AG09309 (cell line): ENCODE results near the gene SLC1A7.

Experiments used
- DNase-seq: peaks from one replicate; pipeline ENCODE4 v3.0.0-alpha.2; 2010; ENCODE audit warnings: low read depth
- H3K4me3 ChIP-seq: 2 replicates; pipeline ENCODE4 v1.5.1; 2011; ENCODE audit warnings: mild to moderate bottlenecking, low read depth, low read length, moderate library complexity; ENCODE audit not compliant: control insufficient read depth
- CTCF ChIP-seq: IDR thresholded peaks from 2 replicates; pipeline ENCODE4 v1.5.1; 2011; ENCODE audit warnings: mild to moderate bottlenecking, low read depth, low read length, inconsistent platforms; ENCODE audit not compliant: insufficient read depth, control insufficient read depth; ENCODE audit errors: missing control alignments

Gene SLC1A7

GRCh38 chr1:53069663-53070327 lies 72.6 kb downstream of the SLC1A7 start:
- no peak overlapping the region for H3K4me3 ChIP-seq
- DNase-seq: no peak
- TF ChIP-seq CTCF: no peak

DNA sequence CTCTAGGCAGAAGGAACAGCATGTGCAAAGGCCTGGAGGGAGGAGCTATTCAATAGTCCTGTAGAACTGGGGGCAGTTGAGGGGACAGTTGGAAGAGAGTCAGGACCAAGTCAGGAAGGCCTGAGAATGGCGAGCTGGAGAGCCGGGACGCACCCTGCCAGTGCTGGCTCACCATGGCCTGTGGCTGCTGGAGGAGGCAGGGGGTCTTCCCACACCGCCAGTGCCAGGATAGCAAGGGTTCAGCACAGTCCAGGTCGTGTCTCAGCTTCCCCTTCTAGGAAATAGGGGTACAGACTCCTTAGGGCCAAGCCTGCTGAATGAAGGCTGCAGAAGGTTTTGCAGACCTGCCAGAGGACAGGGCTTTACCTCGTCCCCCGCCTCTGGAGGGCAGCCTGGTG lies 73.2 kb downstream of the SLC1A7 start:
- no peak for DNase-seq
- TF ChIP-seq CTCF: no peak
- H3K4me3 ChIP-seq: no peak overlapping the region

- no peak for DNase-seq
- no peak for TF ChIP-seq CTCF
- H3K4me3 ChIP-seq: no peak overlapping the region
These were observed 73.9 kb downstream of the SLC1A7 start for GRCh38 chr1:53068314-53069099.

DNA sequence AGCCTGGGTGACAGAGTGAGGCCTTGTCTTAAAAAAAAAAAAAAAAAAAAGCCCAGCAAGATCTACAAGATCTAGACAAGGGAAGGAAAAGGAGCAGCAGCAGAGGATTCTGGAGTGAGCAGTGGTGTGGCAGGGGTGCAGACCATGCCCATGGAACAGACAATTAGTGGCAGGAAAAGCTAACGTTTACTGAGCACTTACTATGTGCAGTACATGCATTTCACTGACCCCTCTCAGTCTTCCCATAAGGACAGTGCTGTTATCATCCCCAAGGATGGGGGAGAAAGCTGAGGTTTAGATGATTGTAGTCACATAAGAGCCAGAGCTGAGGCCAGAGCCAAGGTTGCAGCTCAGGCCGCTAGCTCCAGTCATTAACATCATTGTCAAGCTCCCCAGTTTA lies 74.6 kb downstream of the SLC1A7 start:
- no peak overlapping the region for H3K4me3 ChIP-seq
- TF ChIP-seq CTCF: no peak
- DNase-seq: no peak

DNA sequence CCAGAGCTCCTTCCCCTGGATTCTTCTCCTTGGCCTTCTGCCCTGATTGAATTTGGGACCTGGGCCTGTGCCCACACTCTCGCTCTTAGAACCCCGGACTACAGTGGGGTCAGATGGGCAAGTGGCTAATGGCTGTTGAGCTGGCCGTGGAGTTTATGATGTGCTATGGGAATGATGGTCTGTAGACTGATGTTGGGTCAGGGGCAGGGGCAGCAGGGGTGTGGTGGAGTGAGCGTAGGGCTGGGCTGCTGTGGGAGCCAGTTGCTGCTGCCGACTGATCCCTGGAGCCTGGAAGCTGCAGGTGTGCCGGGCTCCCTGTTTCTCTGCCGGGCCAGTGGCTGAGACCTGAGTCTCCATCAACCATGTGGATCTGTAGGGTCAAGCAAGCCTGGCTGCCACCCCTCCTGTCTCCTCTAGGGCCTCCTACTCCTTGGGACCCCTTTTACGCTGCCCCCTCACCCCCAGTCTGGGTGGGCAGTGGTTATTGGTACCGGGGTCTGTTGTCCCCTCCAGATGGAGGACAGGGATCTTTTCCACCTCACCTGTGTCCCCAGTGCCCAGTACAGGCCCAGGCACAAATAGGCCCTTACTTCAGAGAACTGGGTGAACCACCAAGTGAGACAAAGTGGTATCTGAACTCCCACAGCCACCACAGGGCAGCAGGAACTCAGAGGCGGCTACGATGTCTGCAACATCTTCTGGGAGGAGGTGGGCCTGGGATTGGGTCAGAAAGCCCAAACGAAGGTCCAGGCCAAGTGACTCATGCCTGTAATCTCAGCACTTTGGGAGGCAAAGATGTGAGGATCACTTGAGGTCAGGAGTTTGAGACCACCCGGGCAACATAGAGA lies 75.3 kb downstream of the SLC1A7 start:
- no peak overlapping the region for H3K4me3 ChIP-seq
- no peak for TF ChIP-seq CTCF
- DNase-seq: no peak

GRCh38 chr1:53066488-53066887 lies 76.0 kb downstream of the SLC1A7 start:
- H3K4me3 ChIP-seq: no peak overlapping the region
- no peak for DNase-seq
- TF ChIP-seq CTCF: no peak
